Prostate gland (tissue), 2 donors: Measurements from ENCODE around the gene NKG7. TPM values are rescaled to one million over a fixed set of nuclear protein-coding genes. Genes with fewer than 3 reads are reported as not detected.

ENCODE experiments used
- DNase-seq: peaks from one replicate; pipeline ENCODE4 v3.0.0-alpha.2; 2019; ENCODE audit warnings: low spot score
- H3K27ac ChIP-seq, 2 donors: fragments of 200-600 bp; sonication (generic); 2 replicates each; pipeline ENCODE4 v1.5.1; 2017 to 2019
- H3K27me3 ChIP-seq: fragments of 200-600 bp; sonication (generic); replicated peaks from 2 replicates; pipeline ENCODE4 v1.5.1; 2019; ENCODE audit not compliant: insufficient read depth
- H3K36me3 ChIP-seq, 2 donors: fragments of 200-600 bp; sonication (generic); 1 replicate in 1 of 2; 2 replicates in 1 of 2; pipeline versions ENCODE4 v1.5.1 to v1.8.1; 2017 to 2019
- H3K4me1 ChIP-seq: fragments of 200-600 bp; sonication (generic); replicated peaks from 2 replicates; pipeline ENCODE4 v1.5.1; 2019
- H3K4me3 ChIP-seq, 2 donors: fragments of 200-600 bp; sonication (generic); 2 replicates each; pipeline ENCODE4 v1.5.1; 2017 to 2019
- H3K9me3 ChIP-seq: fragments of 200-600 bp; sonication (generic); 2 replicates; pipeline ENCODE4 v1.5.1; 2017
- POLR2A ChIP-seq: fragments of 450-650 bp; IDR thresholded peaks from one replicate; pipeline ENCODE4 v1.6.1; 2016; ENCODE audit warnings: antibody characterized with exemption, mild to moderate bottlenecking
- POLR2AphosphoS5 ChIP-seq: sonication (generic); formaldehyde crosslinking; IDR thresholded peaks from one replicate; pipeline ENCODE4 v1.6.1; 2017; ENCODE audit warnings: antibody characterized with exemption
- WGBS: methylation state at CpG from one replicate; pipeline ENCODE4 v1.1.5; 2018; 5-methylcytosine and 5-hydroxymethylcytosine counted together
- intact Hi-C: fragments of 100-400 bp; cut with DNase I; formaldehyde crosslinking; loops from one replicate; pipeline ENCODE4 v1.14.2; 2022
- total RNA-seq, 2 donors: library from RNA; depleted of rRNA; stranded (reverse); fragments of >200 nt; gene quantifications; one replicate each; pipeline ENCODE4 v1.1.0, GENCODE V29; 2016
- TF ChIP-seq, protein P1 (sequence below), 4 experiments: fragments of 200-600 bp in 2 of 4; fragments of 450-650 bp in 2 of 4; sonication (generic) in 2 of 4; IDR thresholded peaks; 1 replicate in 3 of 4; 2 replicates in 1 of 4; pipeline ENCODE4 v1.5.1; 2016 to 2019; ENCODE audit warnings: antibody characterized with exemption in 4 of 4, mild to moderate bottlenecking in 2 of 4, moderate library complexity in 2 of 4

The NKG7 gene
- total RNA-seq, 2 donors from 2014 or later, result 1.8 TPM; not detected in 1

GRCh38 chr19:51337141-51337860 is 35.2 kb downstream of the NKG7 start:
- intact Hi-C loops, result loop anchor here (5.0 kb wide), 3 partner anchors 55 to 320 kb away; partner anchors contain the start of genes C19orf84 and ZNF175
- no peak for TF ChIP-seq POLR2A

DNA sequence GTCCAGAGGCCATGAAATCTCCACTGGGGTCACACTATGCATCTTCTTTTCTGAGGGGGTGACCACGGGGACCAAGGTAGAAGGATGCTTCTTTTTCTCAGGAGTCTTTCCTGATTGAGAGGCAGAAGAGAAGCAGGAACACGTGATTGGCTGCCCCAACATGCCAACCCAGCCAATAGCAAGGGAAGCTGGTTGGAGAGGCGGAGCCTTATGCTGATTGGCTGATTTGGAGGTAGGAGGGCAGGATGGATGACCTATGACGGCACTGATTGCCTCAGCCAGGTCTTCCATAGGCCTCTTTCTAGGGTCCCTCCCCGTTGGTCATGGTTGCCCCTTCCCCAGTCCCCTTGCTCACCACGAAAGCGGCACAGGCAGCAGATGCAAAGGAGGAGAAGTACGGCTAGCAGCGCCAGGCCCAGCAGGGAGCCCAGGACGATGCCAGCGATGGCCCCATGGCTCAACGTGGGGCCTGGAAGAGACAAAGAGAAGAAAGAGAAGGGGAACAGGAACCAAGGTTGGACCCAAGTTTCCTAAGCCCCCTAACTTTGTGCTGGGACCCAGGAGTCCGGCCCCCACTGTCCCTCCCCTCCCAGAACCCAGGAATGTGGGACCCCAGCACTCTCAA is 38.5 kb downstream of the NKG7 start:
- no peaks in the 10 kb centered on the region for H3K36me3 ChIP-seq
- no peak overlapping the region for H3K4me3 ChIP-seq
- peaks cover 4% of the 10 kb centered on the region for H3K27me3 ChIP-seq
- intact Hi-C loops, result no loop called here
- no peaks in the 10 kb centered on the region for H3K4me1 ChIP-seq
- DNase-seq, result no peak
- TF ChIP-seq POLR2AphosphoS5 (no peak), POLR2A (no peak)
- TF ChIP-seq, protein P1, sequence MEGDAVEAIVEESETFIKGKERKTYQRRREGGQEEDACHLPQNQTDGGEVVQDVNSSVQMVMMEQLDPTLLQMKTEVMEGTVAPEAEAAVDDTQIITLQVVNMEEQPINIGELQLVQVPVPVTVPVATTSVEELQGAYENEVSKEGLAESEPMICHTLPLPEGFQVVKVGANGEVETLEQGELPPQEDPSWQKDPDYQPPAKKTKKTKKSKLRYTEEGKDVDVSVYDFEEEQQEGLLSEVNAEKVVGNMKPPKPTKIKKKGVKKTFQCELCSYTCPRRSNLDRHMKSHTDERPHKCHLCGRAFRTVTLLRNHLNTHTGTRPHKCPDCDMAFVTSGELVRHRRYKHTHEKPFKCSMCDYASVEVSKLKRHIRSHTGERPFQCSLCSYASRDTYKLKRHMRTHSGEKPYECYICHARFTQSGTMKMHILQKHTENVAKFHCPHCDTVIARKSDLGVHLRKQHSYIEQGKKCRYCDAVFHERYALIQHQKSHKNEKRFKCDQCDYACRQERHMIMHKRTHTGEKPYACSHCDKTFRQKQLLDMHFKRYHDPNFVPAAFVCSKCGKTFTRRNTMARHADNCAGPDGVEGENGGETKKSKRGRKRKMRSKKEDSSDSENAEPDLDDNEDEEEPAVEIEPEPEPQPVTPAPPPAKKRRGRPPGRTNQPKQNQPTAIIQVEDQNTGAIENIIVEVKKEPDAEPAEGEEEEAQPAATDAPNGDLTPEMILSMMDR (IDR thresholded peaks at IDR 0.05), result no peak
- H3K9me3 ChIP-seq, result no peaks in the 10 kb centered on the region
- H3K27ac ChIP-seq, result no peak overlapping the region
- 91% methylated on average over 13 of the region's 13 CpGs for WGBS

More at GRCh38 chr19:51337141-51337860, 35.2 kb downstream of the NKG7 start:
- Histone ChIP-seq H3K4me1 (no peaks in the 10 kb centered on the region), H3K9me3 (no peaks in the 10 kb centered on the region), H3K36me3 (no peaks in the 10 kb centered on the region), H3K27me3 (no peaks in the 10 kb centered on the region), H3K4me3 (no peak overlapping the region), H3K27ac (no peak overlapping the region)
- 95% methylated on average over 6 of the region's 13 CpGs for WGBS
- DNase-seq, result no peak

DNA sequence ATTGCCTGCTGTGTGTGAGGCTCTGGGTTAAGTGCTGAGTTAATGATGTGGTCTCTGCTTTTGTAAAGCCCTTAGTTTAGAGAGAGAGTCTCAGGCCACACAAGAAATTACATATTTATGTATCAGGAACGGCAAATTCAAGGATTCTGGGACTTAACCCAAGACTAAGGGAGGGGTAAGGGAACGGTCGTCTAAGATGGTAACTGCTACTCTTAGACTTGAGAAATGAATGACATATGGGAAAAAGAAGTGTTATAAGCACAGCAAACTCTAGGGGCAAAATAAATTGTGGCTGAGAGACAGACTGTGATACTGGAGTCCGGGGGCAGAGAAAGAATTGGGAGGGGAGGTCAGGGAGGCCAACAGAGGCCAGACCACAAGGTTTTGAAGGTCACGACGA is 40.7 kb downstream of the NKG7 start:
- no peaks in the 10 kb centered on the region for H3K36me3 ChIP-seq
- peaks cover 11% of the 10 kb centered on the region for H3K27me3 ChIP-seq
- no peak for DNase-seq
- intact Hi-C loops, result no loop called here
- no peak overlapping the region for H3K27ac ChIP-seq
- no peaks in the 10 kb centered on the region for H3K4me1 ChIP-seq
- no peak overlapping the region for H3K4me3 ChIP-seq
- 94% methylated on average over 6 of the region's 6 CpGs for WGBS
- TF ChIP-seq POLR2AphosphoS5 (no peak), POLR2A (no peak)
- TF ChIP-seq, protein P1 (IDR thresholded peaks at IDR 0.05), result no peak
- H3K9me3 ChIP-seq, result no peaks in the 10 kb centered on the region

DNA sequence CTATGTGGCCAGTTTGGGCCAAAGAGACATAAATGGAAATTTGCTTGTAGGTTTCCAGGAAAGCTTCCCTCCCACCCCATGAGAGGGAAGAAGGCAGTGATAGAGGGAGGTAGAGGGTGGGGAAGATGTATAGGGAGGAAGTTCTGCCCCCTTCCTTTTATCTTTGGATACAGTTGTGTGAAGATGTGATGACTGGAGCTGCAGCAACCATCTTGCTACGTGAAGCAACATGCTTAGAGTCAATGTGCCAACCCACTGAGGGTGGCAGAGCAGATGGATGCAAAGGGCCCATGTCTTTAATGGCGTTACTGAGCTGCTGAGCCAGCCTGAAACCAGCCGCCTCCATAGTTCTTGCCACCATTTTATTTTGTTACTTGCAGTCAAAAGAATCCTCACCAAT is 41.3 kb downstream of the NKG7 start:
- no peaks in the 10 kb centered on the region for H3K9me3 ChIP-seq
- H3K27ac ChIP-seq, result no peak overlapping the region
- no peak for DNase-seq
- H3K4me1 ChIP-seq, result no peaks in the 10 kb centered on the region
- intact Hi-C loops, result no loop called here
- peaks cover 14% of the 10 kb centered on the region for H3K27me3 ChIP-seq
- TF ChIP-seq POLR2A, result no peak
- TF ChIP-seq, protein P1 (IDR thresholded peaks at IDR 0.05), result no peak
- TF ChIP-seq POLR2AphosphoS5, result no peak
- H3K4me3 ChIP-seq, result no peak overlapping the region
- H3K36me3 ChIP-seq, result no peaks in the 10 kb centered on the region
- 79% methylated on average over 3 of the region's 3 CpGs for WGBS

DNA sequence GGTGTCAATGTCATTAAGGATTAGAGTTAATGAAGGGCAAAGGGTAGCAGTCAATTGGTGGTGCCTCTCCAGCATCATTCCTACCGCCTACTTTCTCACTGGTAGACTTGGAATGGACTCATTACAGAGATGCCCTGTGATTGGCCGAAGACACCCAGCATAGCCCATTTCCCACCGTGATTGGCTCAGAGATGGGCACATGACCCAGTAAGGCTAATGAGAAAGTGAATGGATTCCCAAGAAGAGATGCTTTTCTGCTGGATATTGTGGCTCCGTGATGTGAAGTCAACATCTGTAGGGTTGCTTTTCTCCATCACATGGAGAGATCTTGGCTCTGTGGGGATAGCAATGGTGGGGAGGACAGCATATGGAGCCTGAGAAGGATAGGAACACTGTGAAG is 42.1 kb downstream of the NKG7 start:
- no peaks in the 10 kb centered on the region for H3K9me3 ChIP-seq
- H3K36me3 ChIP-seq, result no peaks in the 10 kb centered on the region
- WGBS, result 98% methylated on average over 4 of the region's 4 CpGs
- TF ChIP-seq, protein P1 (IDR thresholded peaks at IDR 0.05), result no peak
- TF ChIP-seq POLR2AphosphoS5 (no peak), POLR2A (no peak)
- H3K27ac ChIP-seq, result no peak overlapping the region
- H3K4me3 ChIP-seq, result no peak overlapping the region
- H3K4me1 ChIP-seq, result no peaks in the 10 kb centered on the region
- intact Hi-C loops, result no loop called here
- DNase-seq, result no peak
- H3K27me3 ChIP-seq, result peaks cover 14% of the 10 kb centered on the region
